Astrocyte of the spinal cord (primary cell): Measurements from ENCODE around the gene AATF.
A peak's percentile ranks its signal among the peaks of the same experiment; 100 is the strongest.
"Not testable (repeated sequence)": the region's sequence is repeated elsewhere in the genome, so short reads cannot be mapped to it uniquely, and the experiment has no call there.

Source experiments
- DNase-seq: peaks from one replicate; pipeline ENCODE4 v3.0.0; 2011; ENCODE audit warnings: low read depth, low spot score
- H3K4me3 ChIP-seq: 2 replicates; pipeline ENCODE4 v1.5.1; 2011; ENCODE audit warnings: low read depth, mild to moderate bottlenecking, low read length, moderate library complexity
- CTCF ChIP-seq: IDR thresholded peaks from 2 replicates; pipeline ENCODE4 v1.5.1; 2012; ENCODE audit warnings: low read depth, mild to moderate bottlenecking, low read length, inconsistent platforms
- in situ Hi-C: cut with HindIII; loops from 2 replicates; pipeline ENCODE4 v1.10.0; 2017; ENCODE audit warnings: low sequenced_read_pairs

Gene AATF

GRCh38 chr17:37065486-37066321, 117.0 kb downstream of the AATF start:
- TF ChIP-seq CTCF: no peak
- in situ Hi-C loops: no loop called here
- no peak for DNase-seq
- H3K4me3 ChIP-seq: no peak overlapping the region

DNA sequence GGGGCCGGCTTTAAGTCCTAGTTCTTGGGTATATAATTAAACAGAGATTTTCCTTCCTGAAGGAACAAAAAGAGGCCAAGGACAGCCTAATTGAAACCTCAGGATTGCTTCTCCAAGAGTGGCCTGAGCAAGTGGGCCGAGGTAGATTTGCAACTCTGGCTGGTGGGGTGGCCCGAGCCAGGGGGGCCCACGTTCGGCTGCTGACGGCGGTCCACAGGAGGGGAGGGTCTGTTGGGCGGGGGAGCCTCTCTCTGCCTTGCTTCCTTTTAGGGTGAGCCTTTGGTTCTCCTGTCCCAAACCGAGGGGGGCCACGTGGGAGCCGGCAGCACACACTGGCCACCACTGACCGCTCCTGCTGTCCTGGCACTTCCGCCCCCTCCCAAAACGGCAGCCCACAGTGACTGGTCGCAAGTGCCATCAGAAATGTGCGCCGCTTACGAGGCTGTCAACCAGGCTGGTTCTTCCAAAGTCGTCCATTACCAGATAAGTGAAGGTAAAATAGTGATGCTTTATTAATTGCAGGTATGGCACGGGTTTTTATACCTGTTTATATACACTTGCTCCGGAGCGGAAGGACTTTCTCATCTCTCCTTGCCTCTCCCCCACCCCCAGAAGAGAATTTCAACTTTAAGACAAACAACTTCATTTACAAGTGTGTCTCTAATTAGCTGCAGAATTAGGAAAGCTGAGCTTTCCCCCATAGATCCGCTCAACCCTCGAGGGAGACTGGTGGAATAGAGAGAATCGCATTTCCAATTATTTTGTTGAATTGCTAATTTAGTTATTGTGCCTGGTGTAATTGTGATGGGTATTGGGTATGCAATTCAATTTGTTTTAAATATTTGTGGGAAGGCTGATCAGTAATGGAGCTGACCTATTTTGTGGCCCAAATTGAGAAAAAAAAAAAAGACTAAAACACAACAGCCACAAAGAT, 117.8 kb downstream of the AATF start:
- in situ Hi-C loops: no loop called here
- no peak for DNase-seq
- TF ChIP-seq CTCF: no peak
- no peak overlapping the region for H3K4me3 ChIP-seq

DNA sequence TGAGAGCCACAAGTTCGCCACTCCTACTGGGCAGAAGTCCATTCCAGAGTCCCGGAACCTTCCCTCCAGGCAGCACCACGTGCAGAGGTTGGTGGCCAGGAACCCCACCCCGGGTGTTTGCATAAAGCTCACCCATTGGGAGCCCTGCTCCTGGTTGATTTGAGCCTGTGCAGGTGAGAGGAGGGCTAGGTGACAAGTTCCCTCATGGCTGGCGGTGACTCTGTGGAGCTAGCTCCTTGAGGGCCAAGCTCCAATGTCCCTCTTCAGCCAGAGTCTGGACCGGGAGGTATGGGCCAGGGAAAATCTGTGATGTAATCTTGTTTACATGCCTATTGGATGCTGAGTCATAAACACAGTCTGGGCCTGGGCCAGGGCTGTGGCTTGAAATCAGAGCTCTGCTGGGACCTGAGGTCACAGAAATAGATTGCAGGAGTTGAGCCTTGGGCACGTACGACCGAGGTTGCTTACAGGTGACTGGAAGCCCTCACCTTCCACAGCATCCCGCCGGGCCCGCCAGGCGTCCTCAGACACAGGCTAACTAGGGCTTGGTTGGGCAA, 118.9 kb downstream of the AATF start:
- TF ChIP-seq CTCF: no peak

DNA sequence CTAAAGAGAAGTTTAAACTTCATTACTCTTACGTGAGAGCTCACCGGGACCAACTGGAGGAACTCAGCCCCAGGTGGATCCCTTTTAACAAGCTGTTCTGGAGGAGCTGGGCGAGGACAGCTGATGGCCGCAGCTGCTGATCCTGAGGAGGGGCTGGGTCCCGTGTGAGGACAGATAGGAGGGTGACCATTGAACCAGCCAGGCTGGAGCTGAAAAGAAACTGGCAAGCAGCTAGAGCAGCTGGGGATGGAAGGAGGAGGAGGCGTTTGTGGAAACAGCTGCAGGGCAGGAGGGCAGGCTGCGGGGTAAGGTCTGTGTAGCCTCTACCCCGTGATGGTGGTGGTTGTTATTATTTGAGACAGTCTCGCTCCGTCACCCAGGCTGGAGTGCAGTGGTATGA, 119.5 kb downstream of the AATF start:
- DNase-seq: no peak

More for the DNA sequence above, 118.9 kb downstream of the AATF start:
- no peak overlapping the region for H3K4me3 ChIP-seq
- peak; percentile 61 for DNase-seq
- in situ Hi-C loops: no loop called here

GRCh38 chr17:37069087-37069486, 120.3 kb downstream of the AATF start:
- no peak overlapping the region for H3K4me3 ChIP-seq
- no peak for DNase-seq
- in situ Hi-C loops: no loop called here
- no peak for TF ChIP-seq CTCF

More for the DNA sequence above, 119.5 kb downstream of the AATF start:
- TF ChIP-seq CTCF: no peak
- in situ Hi-C loops: no loop called here
- no peak overlapping the region for H3K4me3 ChIP-seq

- in situ Hi-C loops, DNase-seq, H3K4me3 ChIP-seq: not testable (repeated sequence)
Measured at GRCh38 chr17:37073464-37073863, 124.7 kb downstream of the AATF start.
